Panc1 (cell line): ENCODE data around the gene CUEDC1. TPM values are rescaled to one million over a fixed set of nuclear protein-coding genes. Genes with fewer than 3 reads are reported as not detected.
A peak's percentile ranks its signal among the peaks of the same experiment; 100 is the strongest.

Experiments
- ATAC-seq: fragments of 200-7000 bp; cut with Tn5 transposase; 2 replicates; pipeline ENCODE4 v1.9.1; 2020; ENCODE audit warnings: mild to moderate bottlenecking, moderate library complexity
- BruUV-seq: library from RNA; stranded (reverse); fragments of 400-500 nt; replicated peaks from 2 replicates; lab custom pipeline; 2021; lab: Mats Ljungman, UMichigan
- CTCF ChIA-PET: fragments of 300-600 bp; sonication (Branson Sonifier 250); formaldehyde crosslinking; loops from one replicate; lab custom pipeline; 2022; ENCODE audit warnings: antibody characterized with exemption; lab: Charles Lee
- POLR2A ChIA-PET: fragments of 300-600 bp; sonication (Branson Sonifier 250); formaldehyde crosslinking; loops from one replicate; lab custom pipeline; 2022; ENCODE audit warnings: antibody characterized with exemption; lab: Charles Lee
- DNase-seq: peaks from one replicate; pipeline ENCODE4 v3.0.0-alpha.2; 2010; ENCODE audit warnings: low read depth, low spot score
- H3K27ac ChIP-seq: 2 replicates; pipeline ENCODE4 v1.5.1; 2011; ENCODE audit warnings: mild to moderate bottlenecking, low read length, inconsistent platforms
- H3K27me3 ChIP-seq: fragments of 200-500 bp; sonication (Bioruptor generic); 2 replicates; pipeline ENCODE4 v1.6.0; 2014; ENCODE audit warnings: low read length, inconsistent platforms; ENCODE audit not compliant: control insufficient read depth, insufficient read depth
- H3K36me3 ChIP-seq: fragments of 200-500 bp; sonication (Bioruptor generic); 2 replicates; pipeline ENCODE4 v1.5.1; 2014; ENCODE audit warnings: inconsistent platforms, mild to moderate bottlenecking, low read length, moderate library complexity; ENCODE audit not compliant: control insufficient read depth, insufficient read depth
- H3K4me1 ChIP-seq: 2 replicates; pipeline ENCODE4 v1.5.1; 2011; ENCODE audit warnings: inconsistent platforms, mild to moderate bottlenecking, low read length, moderate library complexity; ENCODE audit not compliant: control insufficient read depth, insufficient read depth
- H3K4me3 ChIP-seq, 2 experiments: 2 replicates each; pipeline ENCODE4 v1.5.1; 2011 to 2012; ENCODE audit warnings: low read depth in 2 of 2, low read length in 2 of 2, mild to moderate bottlenecking in 2 of 2, inconsistent platforms in 1 of 2, moderate library complexity in 1 of 2
- H3K9me3 ChIP-seq: fragments of 200-500 bp; sonication (Bioruptor generic); 2 replicates; pipeline ENCODE4 v1.5.1; 2014; ENCODE audit warnings: low read depth, mild to moderate bottlenecking, inconsistent platforms, low read length, moderate library complexity; ENCODE audit not compliant: control insufficient read depth, insufficient read depth
- POLR2AphosphoS5 ChIP-seq: IDR thresholded peaks from 2 replicates; pipeline ENCODE4 v1.6.1; 2012; ENCODE audit warnings: mild to moderate bottlenecking, low read depth, low read length, moderate library complexity
- SIN3A ChIP-seq: IDR thresholded peaks from 2 replicates; pipeline ENCODE4 v1.6.1; 2012; ENCODE audit warnings: low read depth, mild to moderate bottlenecking, low read length, moderate library complexity, borderline replicate concordance; ENCODE audit not compliant: insufficient read depth
- TCF7L2 ChIP-seq: IDR thresholded peaks from 2 replicates; pipeline ENCODE4 v1.6.1; 2011; ENCODE audit warnings: mild to moderate bottlenecking, low read depth, low read length, inconsistent platforms
- in situ Hi-C: cut with HindIII; loops from 2 replicates; pipeline ENCODE4 v1.10.0; 2016; ENCODE audit warnings: low sequenced_read_pairs, low pct_unique_long_range_greater_than_20kb
- intact Hi-C: fragments of 100-400 bp; cut with micrococcal nuclease; formaldehyde crosslinking; loops from one replicate; pipeline ENCODE4 v1.10.0; 2022; ENCODE audit not compliant: unreplicated experiment
- total RNA-seq: library from RNA; stranded (reverse); gene quantifications from one replicate; pipeline ENCODE4 v1.2.1, GENCODE V29; 2021; ENCODE audit not compliant: unreplicated experiment
- TF ChIP-seq, protein P1 (sequence below): fragments of 450-650 bp; IDR thresholded peaks from 2 replicates; pipeline ENCODE4 v1.5.1; 2017; ENCODE audit warnings: mild to moderate bottlenecking
- TF ChIP-seq, protein P2 (sequence below), 2 experiments: IDR thresholded peaks; 2 replicates each; pipeline ENCODE4 v1.6.1; 2011 to 2012; ENCODE audit warnings: low read depth in 2 of 2, control low read depth in 1 of 2, low read length in 1 of 2, mild to moderate bottlenecking in 1 of 2, moderate library complexity in 1 of 2; ENCODE audit not compliant: insufficient read depth in 1 of 2

CUEDC1 gene
- total RNA-seq, 1 experiment from 2014 or later = 103 TPM

DNA sequence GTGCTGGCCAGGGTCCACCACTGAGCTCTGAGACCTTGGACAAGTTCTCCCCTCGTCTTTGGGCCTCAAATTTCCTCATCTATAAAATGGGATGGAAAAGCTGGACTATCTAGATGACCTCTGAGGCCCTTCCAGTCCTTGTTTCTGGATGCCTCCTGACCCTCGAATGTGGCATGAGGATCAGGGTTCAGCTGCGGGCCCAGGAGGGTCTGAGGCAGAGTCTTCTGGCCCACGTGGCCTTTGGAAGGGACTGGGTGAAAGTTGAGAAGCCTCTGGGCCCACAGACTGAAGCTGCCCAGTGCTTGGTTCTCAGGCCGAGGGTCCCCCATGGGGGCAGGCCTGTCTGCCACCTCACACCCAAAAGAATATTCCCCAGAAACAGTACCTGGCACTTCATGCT, 88.5 kb downstream of the CUEDC1 start:
- Histone ChIP-seq H3K9me3 (no peaks in the 10 kb centered on the region), H3K27ac (peak overlapping the region; percentile 50), H3K27me3 (no peaks in the 10 kb centered on the region), H3K4me3 (no peak overlapping the region), H3K4me1 (peaks cover 52% of the 10 kb centered on the region), H3K36me3 (peaks cover 3% of the 10 kb centered on the region; the same call in 1 of the 2 replicates)
- DNase-seq (no peak), ATAC-seq (no peak)
- intact Hi-C loops (no loop called here), in situ Hi-C loops (no loop called here)
- CTCF ChIA-PET = no interaction called here
- TF ChIP-seq POLR2AphosphoS5 = no peak
- TF ChIP-seq, protein P1, sequence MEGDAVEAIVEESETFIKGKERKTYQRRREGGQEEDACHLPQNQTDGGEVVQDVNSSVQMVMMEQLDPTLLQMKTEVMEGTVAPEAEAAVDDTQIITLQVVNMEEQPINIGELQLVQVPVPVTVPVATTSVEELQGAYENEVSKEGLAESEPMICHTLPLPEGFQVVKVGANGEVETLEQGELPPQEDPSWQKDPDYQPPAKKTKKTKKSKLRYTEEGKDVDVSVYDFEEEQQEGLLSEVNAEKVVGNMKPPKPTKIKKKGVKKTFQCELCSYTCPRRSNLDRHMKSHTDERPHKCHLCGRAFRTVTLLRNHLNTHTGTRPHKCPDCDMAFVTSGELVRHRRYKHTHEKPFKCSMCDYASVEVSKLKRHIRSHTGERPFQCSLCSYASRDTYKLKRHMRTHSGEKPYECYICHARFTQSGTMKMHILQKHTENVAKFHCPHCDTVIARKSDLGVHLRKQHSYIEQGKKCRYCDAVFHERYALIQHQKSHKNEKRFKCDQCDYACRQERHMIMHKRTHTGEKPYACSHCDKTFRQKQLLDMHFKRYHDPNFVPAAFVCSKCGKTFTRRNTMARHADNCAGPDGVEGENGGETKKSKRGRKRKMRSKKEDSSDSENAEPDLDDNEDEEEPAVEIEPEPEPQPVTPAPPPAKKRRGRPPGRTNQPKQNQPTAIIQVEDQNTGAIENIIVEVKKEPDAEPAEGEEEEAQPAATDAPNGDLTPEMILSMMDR = no peak
- TF ChIP-seq SIN3A = no peak
- TF ChIP-seq TCF7L2 = no peak
- TF ChIP-seq, protein P2, sequence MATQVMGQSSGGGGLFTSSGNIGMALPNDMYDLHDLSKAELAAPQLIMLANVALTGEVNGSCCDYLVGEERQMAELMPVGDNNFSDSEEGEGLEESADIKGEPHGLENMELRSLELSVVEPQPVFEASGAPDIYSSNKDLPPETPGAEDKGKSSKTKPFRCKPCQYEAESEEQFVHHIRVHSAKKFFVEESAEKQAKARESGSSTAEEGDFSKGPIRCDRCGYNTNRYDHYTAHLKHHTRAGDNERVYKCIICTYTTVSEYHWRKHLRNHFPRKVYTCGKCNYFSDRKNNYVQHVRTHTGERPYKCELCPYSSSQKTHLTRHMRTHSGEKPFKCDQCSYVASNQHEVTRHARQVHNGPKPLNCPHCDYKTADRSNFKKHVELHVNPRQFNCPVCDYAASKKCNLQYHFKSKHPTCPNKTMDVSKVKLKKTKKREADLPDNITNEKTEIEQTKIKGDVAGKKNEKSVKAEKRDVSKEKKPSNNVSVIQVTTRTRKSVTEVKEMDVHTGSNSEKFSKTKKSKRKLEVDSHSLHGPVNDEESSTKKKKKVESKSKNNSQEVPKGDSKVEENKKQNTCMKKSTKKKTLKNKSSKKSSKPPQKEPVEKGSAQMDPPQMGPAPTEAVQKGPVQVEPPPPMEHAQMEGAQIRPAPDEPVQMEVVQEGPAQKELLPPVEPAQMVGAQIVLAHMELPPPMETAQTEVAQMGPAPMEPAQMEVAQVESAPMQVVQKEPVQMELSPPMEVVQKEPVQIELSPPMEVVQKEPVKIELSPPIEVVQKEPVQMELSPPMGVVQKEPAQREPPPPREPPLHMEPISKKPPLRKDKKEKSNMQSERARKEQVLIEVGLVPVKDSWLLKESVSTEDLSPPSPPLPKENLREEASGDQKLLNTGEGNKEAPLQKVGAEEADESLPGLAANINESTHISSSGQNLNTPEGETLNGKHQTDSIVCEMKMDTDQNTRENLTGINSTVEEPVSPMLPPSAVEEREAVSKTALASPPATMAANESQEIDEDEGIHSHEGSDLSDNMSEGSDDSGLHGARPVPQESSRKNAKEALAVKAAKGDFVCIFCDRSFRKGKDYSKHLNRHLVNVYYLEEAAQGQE (IDR thresholded peaks at IDR 0.05; ENCODE audit: insufficient read depth in 1 of 2, low read depth in 2 of 2, low read length in 1 of 2) = no peak
- POLR2A ChIA-PET = interaction anchor here (0.6 to 1.4 kb wide), 2 partner anchors 123 to 141 kb away, joined by 3 read pairs; no protein-coding TSS in a partner anchor
- BruUV-seq = no TSS peak

DNA sequence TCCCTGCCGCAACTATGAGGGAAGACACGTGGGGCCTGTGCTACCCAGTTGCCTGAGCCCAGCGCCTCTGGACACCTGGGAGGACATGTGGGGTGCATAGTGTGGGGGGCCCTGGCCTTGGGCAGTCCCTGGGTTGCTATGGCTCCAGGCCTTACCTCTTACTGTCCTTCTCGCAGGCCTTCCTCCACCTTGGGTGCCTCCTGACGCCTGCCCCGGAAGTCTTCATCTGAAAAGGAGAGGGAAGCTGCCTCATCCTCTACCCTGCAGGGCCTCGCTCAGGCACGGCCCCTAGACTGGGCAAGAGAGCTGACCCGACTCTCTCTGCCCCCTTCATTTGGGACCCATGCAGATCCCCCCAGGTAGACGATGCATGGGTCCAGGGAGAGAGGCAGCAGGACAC, 88.9 kb downstream of the CUEDC1 start:
- in situ Hi-C loops (no loop called here), intact Hi-C loops (no loop called here)
- Histone ChIP-seq H3K27me3 (no peaks in the 10 kb centered on the region), H3K36me3 (peaks cover 3% of the 10 kb centered on the region; the same call in 1 of the 2 replicates), H3K4me1 (peaks cover 55% of the 10 kb centered on the region), H3K9me3 (no peaks in the 10 kb centered on the region), H3K27ac (peak overlapping the region; percentile 50; the same call in 1 of the 2 replicates), H3K4me3 (no peak overlapping the region)
- no peak for ATAC-seq
- ChIA-PET CTCF (no interaction called here), POLR2A (interaction anchor here (0.7 to 1.4 kb wide), 2 partner anchors 123 to 134 kb away, joined by 3 to 4 read pairs; no protein-coding TSS in a partner anchor)
- TF ChIP-seq, protein P1 = no peak
- DNase-seq = no peak
- BruUV-seq = no TSS peak
